Kidney (tissue), 14 donors: ENCODE data around the gene SPG7. TPM values are rescaled to one million over a fixed set of nuclear protein-coding genes. Genes with fewer than 3 reads are reported as not detected.

ENCODE experiments used
- DNase-seq, 5 donors: peaks; one replicate each; pipeline ENCODE4 v3.0.0-alpha.2; 2013 to 2020
- FAIRE-seq: peaks from 2 replicates; lab custom pipeline; 2012; peaks lifted over from hg19 to GRCh38; lab: Jason Lieb, UNC
- H3K27ac ChIP-seq, 2 donors: one replicate each; pipeline ENCODE4 v1.7.0; 2013; ENCODE audit warnings: low read depth in 2 of 2, low read length in 2 of 2, inconsistent platforms in 1 of 2
- H3K27me3 ChIP-seq: one replicate; pipeline ENCODE4 v1.7.1; 2013; ENCODE audit warnings: low read length, inconsistent platforms; ENCODE audit not compliant: control insufficient read depth, insufficient read depth
- H3K36me3 ChIP-seq, 3 donors: one replicate each; pipeline versions ENCODE4 v1.7.0 to v1.7.1; 2013; ENCODE audit warnings: low read length in 3 of 3, control low read depth in 1 of 3, inconsistent platforms in 1 of 3; ENCODE audit not compliant: insufficient read depth in 3 of 3, control insufficient read depth in 2 of 3
- H3K4me1 ChIP-seq, 3 donors: one replicate each; pipeline versions ENCODE4 v1.7.0 to v1.7.1; 2013; ENCODE audit warnings: low read length in 3 of 3, inconsistent platforms in 1 of 3, low read depth in 1 of 3; ENCODE audit not compliant: control insufficient read depth in 2 of 3, insufficient read depth in 2 of 3
- H3K4me3 ChIP-seq, 3 donors: one replicate each; pipeline versions ENCODE4 v1.7.0 to v1.8.1; 2013; ENCODE audit warnings: low read length in 3 of 3, control low read depth in 1 of 3, inconsistent platforms in 1 of 3
- H3K9ac ChIP-seq, 3 donors: one replicate each; pipeline versions ENCODE4 v1.7.0 to v1.7.1; 2013; ENCODE audit warnings: low read length in 3 of 3, control low read depth in 1 of 3, inconsistent platforms in 1 of 3
- H3K9me3 ChIP-seq, 3 donors: one replicate each; pipeline versions ENCODE4 v1.7.0 to v1.7.1; 2013; ENCODE audit warnings: low read length in 3 of 3, control low read depth in 1 of 3, inconsistent platforms in 1 of 3; ENCODE audit not compliant: control insufficient read depth in 2 of 3, insufficient read depth in 1 of 3
- CTCF ChIP-seq: IDR thresholded peaks from 3 replicates; pipeline ENCODE4 v1.5.1; 2012; ENCODE audit warnings: mild to moderate bottlenecking, moderate library complexity, borderline replicate concordance; ENCODE audit not compliant: insufficient read depth; ENCODE audit errors: extremely low read depth
- intact Hi-C: fragments of 100-400 bp; cut with DNase I; formaldehyde crosslinking; loops from one replicate; pipeline ENCODE4 v1.11.1; 2022
- polyA plus RNA-seq: library from polyadenylated mRNA; stranded (reverse); fragments of 350-450 nt; fragmentation: Illumina TruSeq; extraction: RNeasy Lipid Tissue Mini Kit (QIAGEN cat#74804); gene quantifications from one replicate; pipeline ENCODE4 v1.2.3, GENCODE V29; 2014; ENCODE audit warnings: low read depth, low replicate concordance; ENCODE audit not compliant: insufficient read depth
- total RNA-seq: library from RNA; stranded (reverse); fragmentation: NEBNext Ultra II Directional; extraction: Animal tissue kit (Norgen Biotek cat#: 25700); gene quantifications from one replicate; pipeline ENCODE4 v1.2.1, GENCODE V29; 2021
- donor health status: control.
- donor health status: control.
- donor health status: control.
- donor health status: control.
- donor health status: control.
- donor health status: DM: yes; HTN: yes; CAD: no.
- donor health status: Normal renal cell carcinoma (clear cell type).

SPG7 gene
- total and polyA plus RNA-seq, 2 donors from 2014 or later = 71.0 to 108 TPM

- intact Hi-C loops = no loop called here
- H3K36me3 ChIP-seq = peaks cover 13 to 33% (median 24%) of the 10 kb centered on the region in 3 donors
- no peak for DNase-seq
- FAIRE-seq = no peak
- H3K9me3 ChIP-seq = no peaks in the 10 kb centered on the region
- H3K27ac ChIP-seq = peak overlapping the region in 1 of 2 donors; percentile 41
- H3K4me1 ChIP-seq = peaks cover 6 to 26% (median 14%) of the 10 kb centered on the region in 3 donors
- TF ChIP-seq CTCF = no peak
- H3K27me3 ChIP-seq = no peaks in the 10 kb centered on the region
- no peak overlapping the region for H3K4me3 ChIP-seq
- no peak overlapping the region for H3K9ac ChIP-seq
Measured at GRCh38 chr16:89565256-89565505, 57.0 kb downstream of the SPG7 start.

GRCh38 chr16:89565506-89566372, 57.5 kb downstream of the SPG7 start:
- H3K4me1 ChIP-seq = peaks cover 6 to 26% (median 14%) of the 10 kb centered on the region in 3 donors
- H3K9ac ChIP-seq = no peak overlapping the region
- DNase-seq (peak; percentile 64 to 82 (median 66)), FAIRE-seq (no peak)
- TF ChIP-seq CTCF = peak; percentile 58
- H3K9me3 ChIP-seq = no peaks in the 10 kb centered on the region
- intact Hi-C loops = no loop called here
- H3K36me3 ChIP-seq = peaks cover 13 to 33% (median 24%) of the 10 kb centered on the region in 3 donors
- no peaks in the 10 kb centered on the region for H3K27me3 ChIP-seq
- H3K27ac ChIP-seq = peak overlapping the region; percentile 17 to 41
- peak overlapping the region in 1 of 3 donors; percentile 17 for H3K4me3 ChIP-seq

GRCh38 chr16:89567656-89568594, 59.7 kb downstream of the SPG7 start:
- TF ChIP-seq CTCF = no peak
- DNase-seq (peak in 1 of 5 donors; percentile 64), FAIRE-seq (no peak)
- Histone ChIP-seq H3K27ac (no peak overlapping the region), H3K4me1 (peaks cover 0 to 19% (median 13%) of the 10 kb centered on the region in 3 donors), H3K4me3 (no peak overlapping the region), H3K9me3 (no peaks in the 10 kb centered on the region), H3K9ac (no peak overlapping the region), H3K27me3 (no peaks in the 10 kb centered on the region), H3K36me3 (peaks cover 3 to 16% (median 12%) of the 10 kb centered on the region in 3 donors)
- intact Hi-C loops = no loop called here
